T-helper 2 cell treated with Interferon-gamma antibody and Interleukin-4, amounts not matched to agents 5 μg/mL and 100 μg/mL, for 36 hours (primary cell): Measurements from ENCODE around the gene SBF2.
"Not testable (repeated sequence)": the region's sequence is repeated elsewhere in the genome, so short reads cannot be mapped to it uniquely, and the experiment has no call there.

Source experiments
- DNase-seq: peaks from one replicate; pipeline ENCODE4 v3.0.0; 2021; ENCODE audit warnings: low spot score
- H3K27ac Mint-ChIP-seq: one replicate; pipeline ENCODE4 v1.8.0; 2021; ENCODE audit warnings: mild to moderate bottlenecking, mixed read lengths
- H3K27me3 Mint-ChIP-seq: one replicate; pipeline ENCODE4 v1.8.0; 2021; ENCODE audit warnings: low read depth, mixed read lengths
- H3K36me3 Mint-ChIP-seq: one replicate; pipeline ENCODE4 v1.8.0; 2021; ENCODE audit warnings: low read depth, mixed read lengths
- H3K4me1 Mint-ChIP-seq: one replicate; pipeline ENCODE4 v1.8.0; 2021; ENCODE audit warnings: low read depth, mixed read lengths
- H3K4me3 Mint-ChIP-seq: one replicate; pipeline ENCODE4 v1.8.0; 2022; ENCODE audit warnings: mild to moderate bottlenecking, moderate library complexity, mixed read lengths
- H3K9me3 Mint-ChIP-seq: one replicate; pipeline ENCODE4 v1.8.0; 2021; ENCODE audit warnings: mixed read lengths

The SBF2 gene

DNA sequence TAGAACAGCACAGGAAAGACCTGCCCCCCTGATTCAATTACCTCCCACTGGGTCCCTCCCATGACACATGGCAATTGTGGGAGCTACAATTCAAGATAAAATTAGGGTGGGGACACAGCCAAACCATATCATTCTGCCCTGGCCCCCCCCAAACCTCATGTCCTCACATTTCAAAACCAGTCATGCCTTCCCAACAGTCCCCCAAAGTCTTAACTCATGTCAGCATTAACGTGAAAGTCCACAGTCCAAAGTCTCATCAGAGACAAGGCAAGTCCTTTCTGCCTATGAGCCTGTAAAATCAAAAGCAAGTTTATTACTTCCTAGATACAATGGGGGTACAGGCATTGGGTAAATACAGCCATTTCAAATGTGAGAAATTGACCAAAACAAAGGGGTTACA lies 159.8 kb downstream of the SBF2 start:
- DNase-seq, H3K4me1 Mint-ChIP-seq, H3K4me3 Mint-ChIP-seq, H3K27ac Mint-ChIP-seq, H3K27me3 Mint-ChIP-seq, H3K9me3 Mint-ChIP-seq, H3K36me3 Mint-ChIP-seq: not testable (repeated sequence)

DNA sequence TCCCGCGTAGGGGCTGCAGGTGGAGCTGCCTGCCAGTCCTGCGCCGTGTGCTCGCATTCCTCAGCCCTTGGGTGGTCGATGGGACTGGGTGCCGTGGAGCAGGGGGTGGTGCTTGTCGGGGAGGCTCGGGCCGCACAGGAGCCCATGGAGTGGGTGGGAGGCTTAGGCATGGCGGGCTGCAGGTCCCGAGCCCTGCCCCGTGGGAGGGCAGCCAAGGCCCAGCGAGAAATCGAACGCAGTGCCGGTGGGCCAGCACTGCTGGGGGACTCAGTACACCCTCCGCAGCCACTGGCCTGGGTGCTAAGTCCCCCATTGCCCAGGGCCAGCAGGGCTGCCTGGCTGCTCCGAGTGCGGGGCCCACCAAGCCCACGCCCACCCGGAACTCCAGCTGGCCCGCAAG lies 160.8 kb downstream of the SBF2 start:
- not testable (repeated sequence) for H3K4me1 Mint-ChIP-seq, DNase-seq, H3K4me3 Mint-ChIP-seq, H3K27ac Mint-ChIP-seq, H3K36me3 Mint-ChIP-seq, H3K27me3 Mint-ChIP-seq, H3K9me3 Mint-ChIP-seq

DNA sequence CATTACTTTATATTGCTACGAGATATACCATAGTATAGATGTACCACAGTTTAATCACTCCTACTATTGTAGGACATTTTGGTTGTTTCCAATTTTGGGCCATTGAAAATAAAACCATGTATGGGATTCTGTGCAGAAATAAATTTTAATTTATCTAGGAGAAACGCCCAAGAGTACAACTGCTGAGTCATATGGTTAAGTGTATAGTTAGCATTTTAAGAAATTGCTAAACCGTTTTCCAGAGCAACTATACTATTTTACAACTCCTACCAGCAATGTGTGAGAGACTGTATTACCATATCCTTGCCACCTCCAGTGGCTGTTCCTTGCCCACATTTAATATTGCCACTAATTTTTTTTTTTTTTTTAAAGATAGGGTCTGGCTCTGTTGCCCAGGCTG lies 163.1 kb downstream of the SBF2 start:
- Mint-ChIP-seq H3K4me3 (no peak overlapping the region), H3K4me1 (no peaks in the 10 kb centered on the region), H3K27ac (no peak overlapping the region), H3K36me3 (peaks cover 3% of the 10 kb centered on the region), H3K27me3 (no peaks in the 10 kb centered on the region), H3K9me3 (peaks cover 7% of the 10 kb centered on the region)
- DNase-seq, result no peak

DNA sequence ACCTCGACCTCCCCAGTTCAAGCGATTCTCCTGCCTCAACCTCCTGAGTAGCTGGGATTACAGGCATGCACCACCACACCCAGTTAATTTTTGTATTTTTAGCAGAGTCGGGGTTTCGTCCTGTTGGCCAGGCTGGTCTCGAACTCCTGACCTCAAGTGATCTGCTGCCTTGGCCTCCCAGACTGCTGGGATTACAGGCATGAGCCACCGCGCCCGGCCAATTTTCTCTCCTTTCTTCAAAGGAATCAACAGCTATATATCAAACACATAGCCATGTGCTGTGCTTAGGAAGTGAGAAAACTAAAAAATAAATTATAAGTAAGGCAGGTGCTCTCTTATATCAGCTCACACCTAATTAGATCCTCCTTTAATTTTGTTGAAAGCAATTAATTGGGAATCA lies 164.8 kb downstream of the SBF2 start:
- H3K9me3 Mint-ChIP-seq, DNase-seq, H3K36me3 Mint-ChIP-seq, H3K27ac Mint-ChIP-seq, H3K4me1 Mint-ChIP-seq, H3K27me3 Mint-ChIP-seq, H3K4me3 Mint-ChIP-seq: not testable (repeated sequence)

DNA sequence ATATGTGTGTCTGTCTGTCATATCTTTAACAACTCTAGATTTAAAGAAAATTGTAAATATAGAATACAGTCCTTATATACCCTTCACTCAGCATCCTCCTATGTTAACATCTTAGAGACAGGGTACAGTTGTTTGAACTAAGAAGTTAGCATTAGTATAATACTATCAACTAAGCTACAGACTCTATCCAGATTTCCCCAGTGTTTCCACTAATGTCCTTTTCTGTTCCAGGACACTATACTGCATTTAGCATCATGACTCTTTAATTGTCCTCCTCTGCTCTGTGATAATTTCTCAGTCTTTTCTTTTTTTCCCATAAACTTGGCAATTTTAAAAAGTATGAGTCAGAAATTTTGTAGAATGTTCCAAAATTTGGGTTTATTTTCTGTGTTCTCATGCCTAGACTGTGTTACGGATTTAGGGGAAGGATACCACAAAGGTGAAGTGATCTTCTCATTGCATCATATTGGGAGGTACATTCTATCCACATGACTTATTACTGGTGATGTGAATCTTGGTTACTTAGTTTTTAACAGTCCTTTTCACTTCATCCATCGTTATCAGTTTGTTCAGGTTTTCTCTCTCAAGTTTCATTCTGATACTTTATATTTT lies 168.4 kb downstream of the SBF2 start:
- H3K27me3 Mint-ChIP-seq, result no peaks in the 10 kb centered on the region
- no peak for DNase-seq
- H3K27ac Mint-ChIP-seq, result no peak overlapping the region
- no peaks in the 10 kb centered on the region for H3K9me3 Mint-ChIP-seq
- H3K36me3 Mint-ChIP-seq, result no peaks in the 10 kb centered on the region
- H3K4me3 Mint-ChIP-seq, result no peak overlapping the region
- peaks cover 2% of the 10 kb centered on the region for H3K4me1 Mint-ChIP-seq

DNA sequence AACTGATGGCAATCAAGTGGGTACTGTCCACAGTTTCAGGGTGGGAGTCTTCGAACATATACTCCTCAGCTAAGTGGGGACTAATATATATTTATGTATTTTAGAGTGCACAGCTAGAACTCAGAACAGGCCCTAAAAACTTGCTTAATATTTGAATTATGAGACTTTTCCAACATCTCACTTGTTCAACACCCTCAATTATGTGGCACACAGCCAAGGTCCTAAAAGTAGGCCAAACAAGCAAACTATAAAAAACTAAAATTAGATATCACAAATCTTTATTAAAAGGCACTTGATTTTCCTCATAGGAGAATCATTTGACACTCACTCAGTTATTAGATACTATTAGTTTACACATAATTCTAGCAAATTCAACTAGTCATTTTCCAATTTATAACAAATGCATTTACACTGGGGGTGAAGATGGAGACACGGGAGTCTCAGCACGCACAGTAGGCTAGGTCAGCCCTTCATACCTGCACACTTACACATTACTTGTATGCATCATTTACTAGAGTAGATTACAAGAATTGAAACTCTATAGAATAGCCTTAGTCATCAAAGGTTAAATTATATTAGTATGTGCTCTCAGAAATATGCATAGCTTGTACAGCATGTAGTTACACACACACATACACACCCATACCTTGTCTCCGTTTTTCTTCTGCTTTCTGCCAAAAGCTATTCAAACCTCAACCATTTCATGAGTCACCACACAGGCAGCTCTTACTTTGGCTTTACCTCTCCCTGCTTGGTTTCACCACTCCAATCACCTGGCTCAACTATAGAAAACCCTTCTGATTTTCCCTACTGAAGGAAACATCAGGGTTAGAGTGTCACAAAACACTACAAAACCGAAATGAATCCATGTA lies 171.5 kb downstream of the SBF2 start:
- DNase-seq, result no peak
- no peak overlapping the region for H3K27ac Mint-ChIP-seq
- H3K4me3 Mint-ChIP-seq, result no peak overlapping the region
- no peaks in the 10 kb centered on the region for H3K36me3 Mint-ChIP-seq
- no peaks in the 10 kb centered on the region for H3K27me3 Mint-ChIP-seq
- H3K9me3 Mint-ChIP-seq, result no peaks in the 10 kb centered on the region
- peaks cover 2% of the 10 kb centered on the region for H3K4me1 Mint-ChIP-seq

DNA sequence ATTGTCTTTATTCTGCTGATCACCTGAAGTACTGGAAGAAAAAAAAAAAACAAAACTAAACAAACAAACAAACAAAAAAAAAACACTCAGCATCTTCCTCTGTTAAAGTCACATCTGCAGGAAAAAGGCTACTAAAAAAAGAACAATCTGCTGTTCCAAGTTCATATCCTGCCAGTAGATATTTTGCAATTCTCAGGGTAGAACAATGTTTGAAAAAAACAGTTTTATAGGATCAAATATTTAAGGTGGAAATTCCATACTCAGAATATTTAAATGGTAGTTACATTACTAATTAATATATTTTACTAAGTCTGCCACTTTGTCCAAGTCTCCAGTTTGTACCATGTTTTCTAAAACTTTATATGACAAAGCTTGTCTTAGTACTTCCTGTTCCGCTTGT lies 175.2 kb downstream of the SBF2 start:
- no peak for DNase-seq
- Mint-ChIP-seq H3K4me1 (peaks cover 4% of the 10 kb centered on the region), H3K27ac (no peak overlapping the region), H3K36me3 (no peaks in the 10 kb centered on the region), H3K27me3 (peaks cover 5% of the 10 kb centered on the region), H3K4me3 (no peak overlapping the region), H3K9me3 (no peaks in the 10 kb centered on the region)

DNA sequence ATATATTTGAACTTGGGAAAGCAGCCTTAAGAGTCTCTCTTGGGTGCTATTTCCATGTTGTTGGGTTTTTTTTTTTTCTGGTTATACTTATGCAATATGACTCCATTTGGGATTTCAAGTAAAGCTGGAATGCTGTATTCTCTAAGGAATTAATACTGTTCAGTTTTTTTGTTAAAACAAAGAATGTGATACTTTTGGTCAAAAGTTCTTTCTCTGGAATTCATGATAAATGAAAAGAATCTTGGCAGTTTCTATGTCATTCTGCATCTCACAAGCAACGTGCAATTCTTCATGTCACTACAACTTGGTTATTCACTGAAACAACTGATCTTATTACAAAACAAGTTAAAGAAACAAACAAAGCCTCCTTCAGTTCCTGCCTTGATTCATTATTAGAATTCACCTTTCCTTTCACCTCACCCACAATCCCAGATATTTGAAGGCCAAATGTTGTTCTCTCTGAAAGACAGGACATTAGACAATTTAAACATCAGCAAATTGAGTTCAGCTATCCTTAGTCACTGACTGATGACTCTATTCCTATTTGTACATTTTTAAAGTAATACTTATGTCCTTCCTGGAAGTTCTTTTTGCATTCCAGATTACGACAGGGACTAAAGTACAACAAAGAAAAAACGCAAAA lies 176.2 kb downstream of the SBF2 start:
- Mint-ChIP-seq H3K4me1 (peaks cover 3% of the 10 kb centered on the region), H3K27ac (no peak overlapping the region), H3K9me3 (no peaks in the 10 kb centered on the region), H3K27me3 (peaks cover 5% of the 10 kb centered on the region), H3K4me3 (no peak overlapping the region), H3K36me3 (no peaks in the 10 kb centered on the region)
- no peak for DNase-seq

DNA sequence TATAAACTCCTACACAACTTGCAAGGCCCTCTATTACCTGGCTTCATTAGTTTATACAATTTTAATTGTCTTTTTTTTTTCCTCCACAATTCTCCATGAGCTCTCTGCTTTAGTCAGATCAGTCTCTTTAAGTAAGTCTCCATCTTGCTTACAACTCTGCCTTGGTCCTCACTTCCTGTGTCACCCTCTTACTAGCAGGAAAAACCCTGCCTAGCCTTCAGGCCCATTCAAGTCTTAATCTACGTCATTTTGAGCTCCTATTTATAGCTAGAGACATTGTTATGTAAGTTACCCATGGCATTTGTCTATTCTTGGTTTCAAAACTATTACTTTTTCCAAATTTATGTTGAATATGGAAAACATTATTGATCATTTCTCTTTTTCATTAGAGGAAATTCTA lies 177.4 kb downstream of the SBF2 start:
- DNase-seq, result no peak
- no peaks in the 10 kb centered on the region for H3K9me3 Mint-ChIP-seq
- H3K4me3 Mint-ChIP-seq, result no peak overlapping the region
- H3K27ac Mint-ChIP-seq, result no peak overlapping the region
- no peaks in the 10 kb centered on the region for H3K36me3 Mint-ChIP-seq
- H3K27me3 Mint-ChIP-seq, result peaks cover 5% of the 10 kb centered on the region
- H3K4me1 Mint-ChIP-seq, result peaks cover 3% of the 10 kb centered on the region

DNA sequence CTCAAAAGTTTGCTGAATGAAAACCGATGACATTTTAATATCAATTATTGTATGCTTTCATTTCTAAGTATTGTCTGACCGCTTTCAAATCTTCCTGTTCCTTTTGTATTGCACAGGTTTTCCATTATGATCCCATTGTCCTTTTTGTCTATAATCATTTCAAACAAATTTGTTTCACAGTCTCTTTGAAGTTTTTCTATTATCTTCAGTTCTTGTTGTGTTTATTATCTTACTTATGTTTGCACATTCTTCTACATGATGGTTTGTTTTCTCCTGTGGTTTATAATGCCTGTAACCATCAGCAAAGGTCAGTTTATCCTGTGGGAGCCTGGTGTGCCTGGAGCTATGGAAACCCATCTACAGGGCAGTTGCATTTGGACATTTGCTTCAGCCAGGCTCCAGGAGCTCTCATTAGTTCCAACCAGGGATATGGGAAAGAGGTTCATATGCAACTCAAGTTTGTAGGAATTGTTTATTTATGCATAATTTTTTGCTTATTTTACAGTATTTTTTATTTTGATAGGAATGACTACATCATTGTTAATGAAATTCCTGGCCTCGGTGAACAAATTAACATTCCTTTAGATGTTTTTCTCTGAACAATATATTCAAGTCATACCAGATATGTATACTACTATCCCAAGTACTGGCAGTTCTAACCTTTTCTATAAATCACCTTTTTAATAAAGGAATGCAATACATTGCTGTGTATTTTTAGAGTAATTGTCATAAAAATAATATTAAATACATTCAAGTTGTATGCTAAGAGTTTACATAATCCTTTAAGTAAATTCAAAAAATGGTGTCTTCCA lies 179.2 kb downstream of the SBF2 start:
- Mint-ChIP-seq H3K4me3 (no peak overlapping the region), H3K9me3 (no peaks in the 10 kb centered on the region), H3K27ac (no peak overlapping the region), H3K27me3 (peaks cover 5% of the 10 kb centered on the region), H3K4me1 (peaks cover 3% of the 10 kb centered on the region), H3K36me3 (no peaks in the 10 kb centered on the region)
- no peak for DNase-seq

DNA sequence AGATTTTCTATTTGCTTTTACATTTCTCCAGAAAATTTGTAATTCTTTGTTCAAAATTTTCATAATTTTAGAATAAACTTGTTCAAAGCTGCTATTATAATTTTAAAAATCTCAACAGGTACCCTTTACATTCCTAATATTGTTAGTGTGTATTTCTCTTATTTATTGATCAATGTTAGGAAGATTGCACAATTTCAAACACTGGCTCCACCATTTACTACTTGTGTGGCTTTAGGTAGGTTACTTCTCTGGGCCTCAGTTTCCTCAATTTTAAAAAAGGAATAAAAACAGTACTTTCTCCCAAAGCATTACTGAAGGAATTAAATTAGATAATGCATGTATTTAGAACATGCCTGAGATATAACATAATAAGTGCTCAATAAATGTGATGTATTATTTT lies 180.2 kb downstream of the SBF2 start:
- H3K4me3 Mint-ChIP-seq, result no peak overlapping the region
- DNase-seq, result no peak
- H3K9me3 Mint-ChIP-seq, result no peaks in the 10 kb centered on the region
- peaks cover 5% of the 10 kb centered on the region for H3K27me3 Mint-ChIP-seq
- no peaks in the 10 kb centered on the region for H3K36me3 Mint-ChIP-seq
- H3K4me1 Mint-ChIP-seq, result peaks cover 3% of the 10 kb centered on the region
- H3K27ac Mint-ChIP-seq, result no peak overlapping the region

DNA sequence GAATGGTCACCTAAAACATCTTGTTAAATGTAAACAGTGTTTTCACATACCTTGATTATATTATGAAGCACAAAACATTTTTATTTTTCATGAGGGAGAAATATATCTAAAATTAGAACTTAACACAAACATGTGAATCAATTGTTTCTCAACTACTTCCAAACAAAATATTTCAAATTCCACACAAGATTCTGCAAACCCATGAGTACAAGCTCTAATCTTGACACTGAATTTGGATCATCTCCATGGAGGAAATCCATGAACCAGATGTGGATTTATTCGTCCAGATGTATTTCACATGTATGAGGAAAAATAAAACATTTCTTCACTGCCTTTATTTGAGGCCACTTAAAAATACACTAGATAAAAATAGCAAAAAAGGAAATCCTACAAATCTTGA lies 184.2 kb downstream of the SBF2 start:
- Mint-ChIP-seq H3K27me3 (peaks cover 5% of the 10 kb centered on the region), H3K9me3 (no peaks in the 10 kb centered on the region), H3K4me3 (no peak overlapping the region), H3K36me3 (no peaks in the 10 kb centered on the region), H3K4me1 (no peaks in the 10 kb centered on the region), H3K27ac (no peak overlapping the region)
- DNase-seq, result no peak

DNA sequence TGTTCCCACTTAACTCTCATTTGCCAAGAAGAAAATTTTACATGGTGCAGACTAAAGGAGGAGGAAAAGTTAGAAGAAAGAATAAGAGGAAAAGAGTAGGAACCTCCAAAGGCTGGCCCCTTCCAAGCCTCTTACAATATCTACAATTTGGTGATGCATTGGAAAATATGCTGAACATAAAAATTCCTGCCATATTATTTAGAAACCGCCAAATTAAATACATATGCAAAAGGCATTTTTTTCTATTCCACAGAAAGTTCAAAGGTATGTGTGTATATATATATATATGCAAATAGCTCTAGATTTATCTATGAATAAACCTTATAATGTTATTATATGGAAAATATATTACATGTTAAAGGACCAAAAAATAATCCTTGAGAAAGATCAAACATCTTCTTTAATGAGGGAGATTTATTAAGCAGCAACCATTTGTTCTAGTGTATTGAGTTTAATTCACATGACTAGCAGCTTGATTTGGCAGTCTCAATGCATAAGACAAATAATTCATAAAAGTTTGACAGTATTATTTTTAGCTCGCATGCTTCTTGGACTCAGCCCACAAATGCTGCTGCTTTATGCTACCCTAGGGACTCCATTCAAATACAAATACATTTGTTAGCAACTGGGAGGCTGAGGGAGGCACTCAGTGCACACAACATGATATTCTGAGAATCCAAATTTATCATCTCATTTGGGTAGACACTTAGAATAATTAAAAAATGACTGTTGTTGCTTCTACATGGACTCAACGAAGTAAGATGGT lies 184.9 kb downstream of the SBF2 start:
- no peaks in the 10 kb centered on the region for H3K36me3 Mint-ChIP-seq
- no peak overlapping the region for H3K4me3 Mint-ChIP-seq
- H3K27me3 Mint-ChIP-seq, result peaks cover 1% of the 10 kb centered on the region
- DNase-seq, result no peak
- H3K9me3 Mint-ChIP-seq, result no peaks in the 10 kb centered on the region
- no peak overlapping the region for H3K27ac Mint-ChIP-seq
- no peaks in the 10 kb centered on the region for H3K4me1 Mint-ChIP-seq
